ENCODE data around the gene SF3B5.

The SF3B5 gene

DNA sequence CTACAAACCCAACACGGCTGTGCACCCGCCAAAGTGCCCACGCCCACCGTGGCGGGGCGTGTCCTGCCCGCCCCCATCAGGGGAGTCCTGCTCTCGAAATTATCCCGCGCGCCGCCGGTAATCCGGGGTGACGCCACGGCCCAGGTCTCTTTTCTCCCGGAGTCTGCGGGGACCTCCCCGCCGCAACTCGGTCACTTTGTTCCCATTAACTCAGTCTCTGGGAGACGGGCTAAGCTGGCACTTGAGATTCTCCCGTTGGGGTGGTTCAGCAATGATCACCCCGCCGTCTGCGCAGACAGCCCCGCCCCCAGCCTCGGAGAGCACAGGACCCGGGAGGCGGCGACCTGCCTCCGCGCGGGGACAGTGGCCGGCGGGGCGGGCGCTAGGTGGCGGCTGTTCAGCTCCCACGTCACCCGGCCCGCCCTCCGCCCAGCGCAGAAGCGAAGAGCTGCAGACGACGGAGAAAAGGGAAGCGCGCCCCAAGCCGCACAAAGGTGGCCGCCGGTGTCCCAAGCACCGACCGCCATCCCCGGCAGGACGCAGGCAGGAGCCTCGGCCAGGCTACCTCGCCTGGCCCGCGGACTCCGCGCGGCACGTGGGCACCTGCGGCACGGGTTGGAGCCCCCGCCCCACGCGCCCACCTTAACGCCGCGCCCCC, 31.5 kb downstream of the SF3B5 start:
- peak overlapping the region; percentile 51 for H3K27ac ChIP-seq
- no peak for TF ChIP-seq ZFX (IDR thresholded peaks at IDR 0.05)
- TF ChIP-seq, protein P1, sequence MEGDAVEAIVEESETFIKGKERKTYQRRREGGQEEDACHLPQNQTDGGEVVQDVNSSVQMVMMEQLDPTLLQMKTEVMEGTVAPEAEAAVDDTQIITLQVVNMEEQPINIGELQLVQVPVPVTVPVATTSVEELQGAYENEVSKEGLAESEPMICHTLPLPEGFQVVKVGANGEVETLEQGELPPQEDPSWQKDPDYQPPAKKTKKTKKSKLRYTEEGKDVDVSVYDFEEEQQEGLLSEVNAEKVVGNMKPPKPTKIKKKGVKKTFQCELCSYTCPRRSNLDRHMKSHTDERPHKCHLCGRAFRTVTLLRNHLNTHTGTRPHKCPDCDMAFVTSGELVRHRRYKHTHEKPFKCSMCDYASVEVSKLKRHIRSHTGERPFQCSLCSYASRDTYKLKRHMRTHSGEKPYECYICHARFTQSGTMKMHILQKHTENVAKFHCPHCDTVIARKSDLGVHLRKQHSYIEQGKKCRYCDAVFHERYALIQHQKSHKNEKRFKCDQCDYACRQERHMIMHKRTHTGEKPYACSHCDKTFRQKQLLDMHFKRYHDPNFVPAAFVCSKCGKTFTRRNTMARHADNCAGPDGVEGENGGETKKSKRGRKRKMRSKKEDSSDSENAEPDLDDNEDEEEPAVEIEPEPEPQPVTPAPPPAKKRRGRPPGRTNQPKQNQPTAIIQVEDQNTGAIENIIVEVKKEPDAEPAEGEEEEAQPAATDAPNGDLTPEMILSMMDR (conservative IDR thresholded peaks at IDR 0.05), result peak; percentile 41

DNA sequence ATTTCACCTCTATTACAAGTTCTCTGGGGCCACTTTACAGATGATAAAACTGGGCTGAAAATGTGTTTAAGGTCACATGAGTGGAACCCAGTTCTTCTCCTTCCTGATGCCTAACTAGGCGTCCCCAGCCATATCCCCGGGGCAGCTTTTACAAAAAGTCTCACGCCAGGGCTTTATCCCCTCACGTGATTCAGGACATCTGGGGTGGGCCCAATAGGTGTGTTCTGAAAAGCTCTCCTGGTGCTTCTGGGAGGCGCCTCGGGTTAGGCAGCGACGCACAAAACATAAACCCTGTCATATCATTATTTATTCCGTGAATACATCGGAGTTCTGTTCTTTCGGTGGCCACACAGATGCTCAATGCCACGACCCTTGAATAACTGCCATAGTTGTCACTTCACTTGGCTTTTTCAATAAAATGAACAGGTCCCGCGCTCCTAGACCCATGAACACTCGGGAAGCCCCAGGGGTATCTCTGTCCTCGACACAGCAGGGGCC, 32.1 kb downstream of the SF3B5 start:
- H3K27ac ChIP-seq, result peak overlapping the region; percentile 51
- TF ChIP-seq, protein P1 (conservative IDR thresholded peaks at IDR 0.05), result no peak
- TF ChIP-seq ZFX (IDR thresholded peaks at IDR 0.05), result no peak

DNA sequence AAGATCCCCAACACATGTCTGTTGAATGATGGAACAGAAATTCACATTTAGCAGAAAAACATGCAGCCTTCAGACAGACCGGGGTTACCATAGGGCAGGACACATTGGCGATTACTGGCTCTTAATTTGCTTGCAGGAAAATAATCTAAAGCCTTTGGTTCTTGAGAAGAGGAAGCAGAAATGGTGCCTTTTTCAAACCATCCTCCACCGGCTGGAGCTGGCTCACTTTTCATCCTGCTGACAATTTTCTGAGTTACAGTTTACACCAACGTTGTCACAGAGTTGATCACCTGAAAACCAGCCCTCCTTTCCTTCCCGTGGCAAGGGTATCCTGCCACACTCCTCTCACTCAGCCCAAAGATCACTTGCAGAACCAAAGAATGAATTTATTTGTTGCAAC, 32.6 kb downstream of the SF3B5 start:
- no peak overlapping the region for H3K27ac ChIP-seq
- TF ChIP-seq ZFX (IDR thresholded peaks at IDR 0.05), result no peak
- TF ChIP-seq, protein P1 (conservative IDR thresholded peaks at IDR 0.05), result no peak

DNA sequence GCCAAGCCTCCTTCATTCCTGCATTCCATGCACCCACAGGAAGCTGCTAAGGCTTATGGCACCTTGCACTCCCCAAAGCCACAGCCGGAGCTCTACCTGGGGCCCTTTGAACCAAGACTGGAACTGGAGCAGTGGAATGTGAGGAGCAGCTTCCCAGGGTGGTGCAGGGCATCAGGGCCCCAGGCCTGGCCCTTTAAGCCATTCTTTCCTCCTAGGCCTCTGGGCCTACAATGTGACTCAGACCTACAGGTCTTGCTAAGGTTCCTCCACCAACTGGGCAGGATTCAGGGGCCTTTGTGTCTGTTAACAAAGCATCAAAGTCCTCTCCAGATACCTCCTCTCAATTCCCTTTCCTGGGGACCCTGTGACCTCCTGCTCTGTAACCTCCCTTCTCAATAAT, 36.2 kb downstream of the SF3B5 start:
- no peak overlapping the region for H3K27ac ChIP-seq
- no peak for TF ChIP-seq ZFX (IDR thresholded peaks at IDR 0.05)
- TF ChIP-seq, protein P1 (conservative IDR thresholded peaks at IDR 0.05), result no peak

DNA sequence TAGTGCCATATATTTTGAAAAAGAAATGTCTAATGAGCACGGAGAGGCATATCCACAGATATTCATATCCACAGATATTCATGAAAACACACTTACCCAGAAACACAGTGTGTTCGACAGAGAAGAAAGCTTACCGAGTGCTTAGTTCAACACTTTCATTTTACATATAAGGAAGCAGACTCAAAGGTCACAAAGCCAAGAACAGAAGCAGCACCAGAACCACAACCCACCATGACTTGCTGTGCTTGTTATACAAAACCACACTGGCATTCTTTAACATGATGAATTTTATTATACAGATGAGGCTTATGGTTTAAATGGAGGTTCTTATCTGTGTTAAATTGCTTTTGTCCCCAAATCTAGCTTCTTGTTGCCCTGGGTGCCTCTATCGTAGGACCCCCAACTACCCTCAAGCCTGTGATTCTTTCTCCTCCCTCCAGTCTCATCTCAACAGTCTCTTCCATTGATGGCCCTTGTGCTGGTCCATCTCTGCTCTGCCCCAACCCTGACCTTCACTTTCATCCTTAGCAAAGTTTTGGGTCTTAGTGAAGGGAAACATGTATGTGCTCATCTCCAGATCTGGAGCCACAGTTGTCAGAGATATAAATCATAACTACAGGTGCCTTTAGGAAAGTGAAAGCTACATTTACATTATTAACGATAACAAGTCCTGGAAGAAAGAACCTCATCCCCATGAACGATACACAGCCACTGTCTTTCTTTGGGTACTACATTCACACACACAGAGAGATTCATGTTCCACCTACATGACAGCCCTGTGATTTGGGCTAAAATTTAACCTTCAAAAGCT, 40.0 kb downstream of the SF3B5 start:
- H3K27ac ChIP-seq, result no peak overlapping the region
- TF ChIP-seq ZFX (IDR thresholded peaks at IDR 0.05), result no peak

DNA sequence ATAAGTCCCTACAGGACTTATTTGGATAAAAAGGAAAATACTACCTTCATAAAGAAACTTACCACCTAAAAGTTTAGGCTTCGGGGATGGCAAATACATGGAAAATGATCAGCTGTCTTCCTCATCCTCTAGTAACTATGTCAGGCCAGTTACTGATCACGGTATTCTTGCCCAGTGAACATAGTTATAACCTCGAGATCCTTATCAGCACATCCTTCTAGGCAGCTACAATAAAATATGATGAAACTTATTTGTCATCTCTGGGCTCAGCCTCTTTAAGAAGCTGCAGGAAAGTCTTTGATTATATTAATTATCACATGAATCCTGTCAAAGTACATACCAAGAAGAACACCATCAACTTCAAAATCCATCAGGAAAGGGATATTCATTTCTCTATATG, 41.8 kb downstream of the SF3B5 start:
- H3K27ac ChIP-seq, result no peak overlapping the region
- TF ChIP-seq, protein P1 (conservative IDR thresholded peaks at IDR 0.05), result no peak
- TF ChIP-seq ZFX (IDR thresholded peaks at IDR 0.05), result no peak

DNA sequence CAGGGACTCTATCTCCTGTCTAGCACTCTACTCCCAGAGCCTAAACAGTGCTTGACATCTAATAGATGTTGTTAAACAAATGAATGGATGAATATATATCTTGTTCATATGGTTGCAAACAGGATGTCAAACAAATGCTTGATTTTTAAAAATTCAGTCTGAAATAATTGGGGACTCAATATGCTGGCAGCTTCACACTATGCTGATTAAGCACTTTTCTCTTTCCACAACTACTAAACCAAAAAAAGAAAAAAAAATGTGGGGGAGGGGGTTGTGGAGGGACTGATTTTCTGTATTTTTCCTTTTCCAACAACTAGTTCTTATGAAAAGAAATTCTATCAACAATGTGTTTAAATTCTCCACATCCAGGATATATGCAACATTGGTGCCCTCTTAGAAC, 42.9 kb downstream of the SF3B5 start:
- no peak overlapping the region for H3K27ac ChIP-seq
- TF ChIP-seq, protein P1 (conservative IDR thresholded peaks at IDR 0.05), result no peak
- TF ChIP-seq ZFX (IDR thresholded peaks at IDR 0.05), result no peak
